ENCODE measurements around the gene ILF2.

The ILF2 gene

DNA sequence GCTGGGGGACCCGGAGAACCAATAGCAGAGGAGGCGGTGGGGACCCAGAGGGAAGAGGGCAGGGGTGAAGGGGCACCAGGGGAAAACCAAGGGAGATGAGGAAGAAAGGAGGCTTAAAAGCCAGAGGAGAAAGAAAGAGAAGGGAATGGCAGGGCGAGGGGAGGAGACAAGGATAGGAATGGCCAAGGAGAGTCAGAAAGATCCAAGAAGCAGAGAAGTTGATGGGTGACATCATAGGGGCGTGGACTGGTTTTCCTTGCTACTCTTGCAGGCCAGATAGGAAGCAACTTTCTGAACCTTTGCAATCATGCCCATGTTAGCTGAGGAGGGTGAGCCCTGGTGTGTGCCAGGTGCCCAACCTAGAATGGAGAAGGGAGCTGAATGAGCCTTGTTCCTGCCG, 13.1 kb upstream of the ILF2 start:
- ChIA-PET POLR2A (no interaction called here), CTCF (no interaction called here)
- TF ChIP-seq, protein P1, sequence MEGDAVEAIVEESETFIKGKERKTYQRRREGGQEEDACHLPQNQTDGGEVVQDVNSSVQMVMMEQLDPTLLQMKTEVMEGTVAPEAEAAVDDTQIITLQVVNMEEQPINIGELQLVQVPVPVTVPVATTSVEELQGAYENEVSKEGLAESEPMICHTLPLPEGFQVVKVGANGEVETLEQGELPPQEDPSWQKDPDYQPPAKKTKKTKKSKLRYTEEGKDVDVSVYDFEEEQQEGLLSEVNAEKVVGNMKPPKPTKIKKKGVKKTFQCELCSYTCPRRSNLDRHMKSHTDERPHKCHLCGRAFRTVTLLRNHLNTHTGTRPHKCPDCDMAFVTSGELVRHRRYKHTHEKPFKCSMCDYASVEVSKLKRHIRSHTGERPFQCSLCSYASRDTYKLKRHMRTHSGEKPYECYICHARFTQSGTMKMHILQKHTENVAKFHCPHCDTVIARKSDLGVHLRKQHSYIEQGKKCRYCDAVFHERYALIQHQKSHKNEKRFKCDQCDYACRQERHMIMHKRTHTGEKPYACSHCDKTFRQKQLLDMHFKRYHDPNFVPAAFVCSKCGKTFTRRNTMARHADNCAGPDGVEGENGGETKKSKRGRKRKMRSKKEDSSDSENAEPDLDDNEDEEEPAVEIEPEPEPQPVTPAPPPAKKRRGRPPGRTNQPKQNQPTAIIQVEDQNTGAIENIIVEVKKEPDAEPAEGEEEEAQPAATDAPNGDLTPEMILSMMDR (IDR thresholded peaks at IDR 0.05; ENCODE audit: control extremely low read depth, extremely low read depth, low read depth, missing control alignments), result no peak
- DNase-seq (ENCODE audit: extremely low spot score), result no peak

DNA sequence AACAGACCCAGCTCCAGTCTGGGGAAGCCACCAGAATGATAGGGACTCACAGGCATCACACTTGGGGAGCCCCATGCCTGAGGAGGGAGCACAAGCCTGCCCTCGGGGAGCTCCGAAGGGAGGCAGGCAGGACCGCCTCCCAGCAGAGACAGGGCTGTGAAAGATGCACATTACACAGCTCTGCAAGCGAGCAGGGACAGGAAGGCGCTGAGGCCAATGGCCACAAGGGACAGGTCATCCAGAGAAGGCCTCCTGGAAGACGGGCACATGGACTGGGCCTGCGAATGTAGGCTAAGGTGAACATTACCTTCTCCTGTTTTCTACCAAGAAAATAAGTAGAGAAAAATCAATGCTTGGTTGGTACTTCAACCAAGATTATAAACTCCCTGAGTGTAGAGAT, 11.9 kb upstream of the ILF2 start:
- POLR2A ChIA-PET, result interaction anchor here (0.5 kb wide), 1 partner anchor 60 kb away, joined by 4 read pairs; no protein-coding TSS in a partner anchor
- no peak for DNase-seq (ENCODE audit: extremely low spot score)
- TF ChIP-seq, protein P1 (IDR thresholded peaks at IDR 0.05; ENCODE audit: control extremely low read depth, extremely low read depth, low read depth, missing control alignments), result no peak
- CTCF ChIA-PET, result no interaction called here

DNA sequence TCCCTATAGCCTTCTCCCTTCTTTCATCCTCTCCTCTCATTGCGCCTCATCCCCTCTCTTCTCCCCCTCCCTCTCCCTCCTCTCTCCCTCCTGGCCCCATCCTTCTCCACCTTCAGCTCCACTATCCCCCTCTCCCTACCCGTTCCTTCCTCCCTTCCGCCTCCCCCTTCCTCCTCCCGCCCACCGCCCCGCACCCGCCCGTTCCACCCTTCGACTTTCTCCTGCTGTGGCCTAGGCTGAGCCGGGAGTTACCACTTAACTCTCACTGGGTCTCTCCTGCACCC, 9.3 kb upstream of the ILF2 start:
- CTCF ChIA-PET, result interaction anchor here (0.6 to 2.5 kb wide), 6 partner anchors 9 to 306 kb away, joined by 3 to 8 read pairs (median 3); partner anchors contain the start of genes ILF2 and RAB13

DNA sequence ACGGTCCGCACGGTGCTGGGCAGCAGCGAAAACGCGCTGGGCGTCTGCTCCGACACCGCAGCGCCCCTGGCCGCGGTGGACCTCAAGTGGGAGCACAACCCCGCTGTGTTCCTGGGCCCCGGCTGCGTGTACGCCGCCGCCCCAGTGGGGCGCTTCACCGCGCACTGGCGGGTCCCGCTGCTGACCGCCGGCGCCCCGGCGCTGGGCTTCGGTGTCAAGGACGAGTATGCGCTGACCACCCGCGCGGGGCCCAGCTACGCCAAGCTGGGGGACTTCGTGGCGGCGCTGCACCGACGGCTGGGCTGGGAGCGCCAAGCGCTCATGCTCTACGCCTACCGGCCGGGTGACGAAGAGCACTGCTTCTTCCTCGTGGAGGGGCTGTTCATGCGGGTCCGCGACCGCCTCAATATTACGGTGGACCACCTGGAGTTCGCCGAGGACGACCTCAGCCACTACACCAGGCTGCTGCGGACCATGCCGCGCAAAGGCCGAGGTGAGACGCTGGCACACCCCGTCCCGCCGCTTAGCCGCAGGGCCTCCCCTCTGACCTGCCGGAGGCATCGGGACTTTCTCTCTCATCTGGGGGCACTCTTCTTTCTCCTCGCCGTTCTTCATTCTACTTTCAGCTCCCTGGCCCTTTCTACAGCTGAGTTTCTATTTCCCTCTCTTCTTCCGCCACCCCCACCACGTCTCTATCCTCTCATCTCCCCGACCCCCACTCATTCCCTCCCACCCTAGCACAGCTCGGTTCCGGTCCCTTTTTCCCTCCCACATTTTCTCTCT, 8.7 kb upstream of the ILF2 start:
- DNase-seq (ENCODE audit: extremely low spot score), result no peak
- TF ChIP-seq, protein P1 (IDR thresholded peaks at IDR 0.05; ENCODE audit: control extremely low read depth, extremely low read depth, low read depth, missing control alignments), result no peak
- POLR2A ChIA-PET, result no interaction called here
- CTCF ChIA-PET, result interaction anchor here (0.6 to 2.5 kb wide), 9 partner anchors 8 to 316 kb away, joined by 3 to 18 read pairs (median 3); partner anchors contain the start of genes ILF2 and RAB13

More for the DNA sequence above, 9.3 kb upstream of the ILF2 start:
- POLR2A ChIA-PET, result no interaction called here
- DNase-seq (ENCODE audit: extremely low spot score), result no peak
- TF ChIP-seq, protein P1 (IDR thresholded peaks at IDR 0.05; ENCODE audit: control extremely low read depth, extremely low read depth, low read depth, missing control alignments), result no peak

DNA sequence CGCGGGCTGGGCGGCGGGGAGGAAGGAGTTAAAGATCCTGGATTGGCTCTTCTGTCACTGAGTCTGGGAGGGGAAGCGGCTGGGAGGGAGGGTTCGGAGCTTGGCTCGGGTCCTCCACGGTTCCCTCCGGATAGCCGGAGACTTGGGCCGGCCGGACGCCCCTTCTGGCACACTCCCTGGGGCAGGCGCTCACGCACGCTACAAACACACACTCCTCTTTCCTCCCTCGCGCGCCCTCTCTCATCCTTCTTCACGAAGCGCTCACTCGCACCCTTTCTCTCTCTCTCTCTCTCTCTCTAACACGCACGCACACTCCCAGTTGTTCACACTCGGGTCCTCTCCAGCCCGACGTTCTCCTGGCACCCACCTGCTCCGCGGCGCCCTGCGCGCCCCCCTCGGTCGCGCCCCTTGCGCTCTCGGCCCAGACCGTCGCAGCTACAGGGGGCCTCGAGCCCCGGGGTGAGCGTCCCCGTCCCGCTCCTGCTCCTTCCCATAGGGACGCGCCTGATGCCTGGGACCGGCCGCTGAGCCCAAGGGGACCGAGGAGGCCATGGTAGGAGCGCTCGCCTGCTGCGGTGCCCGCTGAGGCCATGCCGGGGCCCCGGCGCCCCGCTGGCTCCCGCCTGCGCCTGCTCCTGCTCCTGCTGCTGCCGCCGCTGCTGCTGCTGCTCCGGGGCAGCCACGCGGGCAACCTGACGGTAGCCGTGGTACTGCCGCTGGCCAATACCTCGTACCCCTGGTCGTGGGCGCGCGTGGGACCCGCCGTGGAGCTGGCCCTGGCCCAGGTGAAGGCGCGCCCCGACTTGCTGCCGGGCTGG, 7.9 kb upstream of the ILF2 start, which contains the start of gene NPR1:
Gene NPR1 (plus strand): TSS at position 170 of the 818 bp plus-strand sequence. CDS start 421 bp downstream, at position 591.
- ChIA-PET CTCF (interaction anchor here (1.0 to 2.9 kb wide), 17 partner anchors 8 to 316 kb away, joined by 3 to 18 read pairs (median 4); partner anchors contain the start of genes CREB3L4, ILF2 and RAB13), POLR2A (no interaction called here)
- TF ChIP-seq, protein P1 (IDR thresholded peaks at IDR 0.05; ENCODE audit: control extremely low read depth, extremely low read depth, low read depth, missing control alignments), result no peak
- DNase-seq (ENCODE audit: extremely low spot score), result no peak

DNA sequence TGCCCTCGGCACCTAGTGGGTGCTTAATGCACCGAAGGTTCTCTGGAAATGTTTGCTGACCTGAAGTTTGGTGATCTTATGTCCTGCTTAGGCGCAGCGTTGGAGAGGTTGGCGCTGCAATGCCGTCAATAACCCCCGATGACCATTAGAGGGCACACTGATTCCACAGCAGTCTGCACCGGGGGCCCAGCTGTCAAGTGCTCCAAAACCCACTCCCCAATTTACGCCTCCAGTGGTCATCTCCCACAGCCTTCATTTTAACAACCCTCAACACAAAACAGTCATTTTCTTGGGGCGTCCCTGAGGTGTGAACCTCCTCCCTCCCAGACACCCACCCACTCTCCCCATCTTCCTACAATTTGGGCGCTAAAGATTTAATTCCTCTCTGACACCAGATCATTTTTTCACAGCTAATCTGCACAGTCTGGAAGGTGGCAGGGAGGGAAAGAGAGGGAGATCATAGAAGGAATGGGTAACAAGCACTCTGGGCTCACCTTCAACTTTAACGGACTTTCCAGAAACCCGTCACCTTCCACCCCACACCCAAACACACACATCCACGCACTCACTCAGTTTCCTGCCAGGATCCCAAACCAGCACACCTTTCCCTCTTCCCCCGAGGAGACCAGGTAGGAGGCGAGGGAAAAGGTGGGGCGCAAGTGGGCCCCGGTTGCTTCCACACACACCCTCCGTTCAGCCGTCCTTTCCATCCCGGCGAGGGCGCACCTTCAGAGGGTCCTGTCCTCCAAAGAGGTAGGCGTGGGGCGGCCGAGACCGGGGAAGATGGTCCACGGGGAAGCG, 7.1 kb upstream of the ILF2 start:
- POLR2A ChIA-PET, result no interaction called here

More for the DNA sequence above, 7.1 kb upstream of the ILF2 start:
- peak; percentile 77 for DNase-seq (ENCODE audit: extremely low spot score)
- TF ChIP-seq, protein P1 (IDR thresholded peaks at IDR 0.05; ENCODE audit: control extremely low read depth, extremely low read depth, low read depth, missing control alignments), result peak; percentile 89
- CTCF ChIA-PET, result interaction anchor here (0.7 to 2.9 kb wide), 27 partner anchors 12 to 317 kb away, joined by 3 to 18 read pairs (median 4); partner anchors contain the start of genes CREB3L4 and SNAPIN

Measured in GM10248 (cell line).